Mesothelial cell of epicardium (in vitro differentiated cells): ENCODE measurements around the gene SNPH. TPM values are rescaled to one million over a fixed set of nuclear protein-coding genes. Genes with fewer than 3 reads are reported as not detected.

Source experiments
- DNase-seq, 2 experiments: peaks; one replicate each; pipeline ENCODE4 v3.0.0; 2021; ENCODE audit warnings: low spot score in 2 of 2; ENCODE audit not compliant: unreplicated experiment in 2 of 2
- H3K27ac Mint-ChIP-seq: 2 replicates; pipeline ENCODE4 v1.8.0; 2021; ENCODE audit warnings: mixed read lengths
- H3K27me3 Mint-ChIP-seq: 2 replicates; pipeline ENCODE4 v1.8.0; 2021; ENCODE audit warnings: low read depth, mixed read lengths
- H3K36me3 Mint-ChIP-seq: 2 replicates; pipeline ENCODE4 v1.8.0; 2021; ENCODE audit warnings: mixed read lengths
- H3K4me1 Mint-ChIP-seq: 2 replicates; pipeline ENCODE4 v1.8.0; 2021; ENCODE audit warnings: mixed read lengths
- H3K4me3 Mint-ChIP-seq: 2 replicates; pipeline ENCODE4 v1.8.0; 2021; ENCODE audit warnings: mild to moderate bottlenecking, moderate library complexity, mixed read lengths
- H3K9me3 Mint-ChIP-seq: 2 replicates; pipeline ENCODE4 v1.8.0; 2021; ENCODE audit warnings: mixed read lengths
- CTCF ChIP-seq: fragments of 200-600 bp; sonication (generic); IDR thresholded peaks from one replicate; pipeline ENCODE4 v1.5.0; 2021; ENCODE audit warnings: antibody characterized with exemption; ENCODE audit not compliant: unreplicated experiment
- total RNA-seq: library from RNA; stranded (reverse); gene quantifications from 3 replicates; pipeline ENCODE4 v1.2.1, GENCODE V29; 2021

Gene SNPH
- total RNA-seq, 1 donor from 2014 or later = 3.4 TPM

DNA sequence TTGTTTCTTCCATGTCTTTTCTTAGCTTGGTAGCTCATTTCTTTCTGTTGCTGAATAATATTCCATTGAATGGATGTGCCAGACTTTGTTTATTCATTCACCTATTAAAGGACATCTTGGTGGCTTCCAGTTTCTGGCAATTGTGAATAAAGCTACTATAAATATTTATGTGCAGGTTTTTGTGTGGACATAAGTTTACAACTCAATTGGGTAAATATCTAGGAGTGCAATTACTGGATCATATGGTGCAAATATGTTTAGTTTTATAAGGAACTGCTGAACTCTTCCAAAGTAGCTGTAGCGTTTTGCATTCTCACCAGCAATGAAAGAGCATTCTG lies 79.6 kb downstream of the SNPH start:
- Mint-ChIP-seq H3K27me3 (no peaks in the 10 kb centered on the region), H3K9me3 (peaks cover 43% of the 10 kb centered on the region), H3K36me3 (peaks cover 34% of the 10 kb centered on the region), H3K4me1 (no peaks in the 10 kb centered on the region), H3K4me3 (no peak overlapping the region), H3K27ac (no peak overlapping the region)
- no peak for TF ChIP-seq CTCF
- no peak for DNase-seq

DNA sequence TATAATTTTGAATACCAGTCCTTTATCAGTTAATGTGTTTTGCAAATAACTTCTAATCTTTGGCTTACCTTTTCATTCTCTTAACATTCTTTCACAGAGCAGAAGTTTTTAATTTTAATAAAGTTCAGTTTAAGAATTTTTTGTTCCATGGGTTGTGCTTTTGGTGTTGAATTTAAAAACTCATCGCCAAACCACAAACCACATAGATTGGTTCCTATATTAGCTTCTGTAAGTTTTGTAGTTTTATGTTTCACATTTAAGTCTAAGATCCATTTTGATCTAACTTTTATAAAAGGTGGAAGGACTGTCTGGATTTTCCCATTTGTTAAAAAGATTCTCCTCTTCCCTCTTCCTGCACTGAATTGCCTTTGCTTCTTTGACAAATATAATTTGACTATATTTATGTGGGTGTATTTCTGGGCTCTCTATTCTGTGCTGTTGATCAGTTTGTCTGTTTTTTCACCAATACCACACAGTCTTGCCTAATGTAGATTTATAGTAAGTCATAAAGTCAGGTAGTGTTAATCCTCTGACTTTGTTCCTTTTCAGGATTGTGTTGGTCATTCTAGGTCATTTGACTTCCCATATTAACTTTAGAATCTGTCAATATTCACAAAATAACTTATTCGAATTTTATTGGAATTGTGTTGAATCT lies 80.3 kb downstream of the SNPH start:
- Mint-ChIP-seq H3K4me1 (no peaks in the 10 kb centered on the region), H3K27me3 (no peaks in the 10 kb centered on the region), H3K4me3 (no peak overlapping the region), H3K27ac (no peak overlapping the region), H3K9me3 (peaks cover 50% of the 10 kb centered on the region), H3K36me3 (peaks cover 42% of the 10 kb centered on the region)
- no peak for TF ChIP-seq CTCF
- DNase-seq = no peak

GRCh38 chr20:1353956-1354355 lies 87.9 kb downstream of the SNPH start:
- H3K4me3 Mint-ChIP-seq = no peak overlapping the region
- peaks cover 70% of the 10 kb centered on the region for H3K36me3 Mint-ChIP-seq
- H3K27ac Mint-ChIP-seq = no peak overlapping the region
- no peak for TF ChIP-seq CTCF
- no peaks in the 10 kb centered on the region for H3K4me1 Mint-ChIP-seq
- no peaks in the 10 kb centered on the region for H3K27me3 Mint-ChIP-seq
- H3K9me3 Mint-ChIP-seq = peaks cover 50% of the 10 kb centered on the region
- DNase-seq = no peak

- DNase-seq = no peak
- peaks cover 59% of the 10 kb centered on the region for H3K36me3 Mint-ChIP-seq
- no peak overlapping the region for H3K4me3 Mint-ChIP-seq
- H3K27ac Mint-ChIP-seq = no peak overlapping the region
- H3K27me3 Mint-ChIP-seq = no peaks in the 10 kb centered on the region
- H3K9me3 Mint-ChIP-seq = peaks cover 17% of the 10 kb centered on the region
- no peaks in the 10 kb centered on the region for H3K4me1 Mint-ChIP-seq
- TF ChIP-seq CTCF = no peak
These were observed 92.0 kb downstream of the SNPH start for GRCh38 chr20:1357921-1358671.

Other genes with a start within 250 kb of the SNPH start
- 81.6 to 90.3 TPM (median 86.0 TPM) in 3 replicates for gene PSMF1, start 147.7 kb upstream of the SNPH start, total RNA-seq
- gene TMEM74B, start 81.3 kb upstream of the SNPH start, total RNA-seq = 0.85 to 1.1 TPM (median 0.95 TPM) in 3 replicates
- 0.22 to 0.27 TPM in 2 of 3 replicates, not detected in the other for gene C20orf202, start 62.8 kb upstream of the SNPH start, total RNA-seq
- not detected in 3 replicates for gene RAD21L1, start 40.2 kb upstream of the SNPH start, total RNA-seq
- 1.8 to 3.4 TPM (median 2.9 TPM) in 3 replicates for gene SDCBP2, start 62.8 kb downstream of the SNPH start, total RNA-seq
- gene FKBP1A, start 126.8 kb downstream of the SNPH start, total RNA-seq = 130 to 135 TPM (median 132 TPM) in 3 replicates
- 73.7 to 76.7 TPM (median 74.8 TPM) in 3 replicates for gene NSFL1C, start 200.6 kb downstream of the SNPH start, total RNA-seq
- gene SIRPB2, start 225.1 kb downstream of the SNPH start, total RNA-seq = not detected in 3 replicates